ENCODE data around the gene RNASEH2A.
"Not testable (repeated sequence)": the region's sequence is repeated elsewhere in the genome, so short reads cannot be mapped to it uniquely, and the experiment has no call there.

The RNASEH2A gene

DNA sequence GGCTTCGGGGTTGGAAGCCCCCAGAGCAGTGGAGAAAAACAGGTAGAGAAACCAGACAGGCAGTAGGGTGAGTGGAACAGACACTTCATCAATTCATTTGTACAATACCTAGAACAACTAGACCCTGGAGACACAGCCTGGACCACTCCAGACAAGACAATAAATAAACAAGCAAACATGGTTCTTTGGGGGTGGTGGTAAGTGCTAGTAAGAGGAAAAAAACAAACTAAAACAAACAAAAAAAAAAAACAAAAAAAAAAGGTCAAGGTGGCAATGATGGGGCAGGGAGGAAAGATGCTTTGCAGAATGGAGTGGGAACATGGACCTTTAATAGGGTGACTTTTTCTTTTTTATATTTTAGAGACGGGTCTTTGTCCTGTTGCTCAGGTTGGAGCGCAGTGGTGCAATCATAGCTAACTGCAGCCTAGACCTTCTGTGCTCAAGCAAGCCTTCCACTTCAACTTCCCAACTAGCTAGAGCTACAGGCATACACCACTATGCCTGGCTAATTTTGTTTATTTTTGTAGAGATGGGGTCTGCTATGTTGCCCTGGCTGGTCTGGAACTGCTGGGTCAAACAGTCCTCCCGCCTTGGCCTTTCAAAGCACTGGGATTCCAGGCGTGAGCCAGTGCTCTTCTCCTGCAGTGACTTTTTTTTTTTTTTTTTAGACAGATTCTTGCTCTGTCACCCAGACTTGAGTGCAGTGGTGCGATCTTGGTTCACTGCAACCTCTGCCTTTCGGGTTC is 12.0 kb upstream of the RNASEH2A start:
- no peak for DNase-seq (ENCODE audit: low read depth)

DNA sequence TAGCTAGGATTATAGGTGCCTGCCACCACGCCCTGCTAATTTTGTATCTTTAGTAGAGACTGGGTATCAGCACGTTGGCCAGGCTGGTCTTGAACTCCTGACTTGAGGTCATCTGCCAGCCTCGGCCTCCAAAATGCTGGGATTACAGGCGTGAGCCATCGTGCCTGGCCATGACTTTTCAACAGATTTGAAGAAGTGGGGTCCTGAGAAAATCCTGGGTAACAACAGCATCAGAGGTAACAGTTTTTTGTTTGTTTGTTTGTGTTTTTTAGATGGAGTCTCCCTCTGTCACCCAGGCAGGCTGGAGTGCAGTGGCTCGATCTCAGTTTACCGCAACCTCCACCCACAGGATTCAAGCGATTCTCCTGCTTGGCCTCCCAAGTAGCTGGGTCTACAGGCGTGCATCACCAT is 11.4 kb upstream of the RNASEH2A start:
- no peak for DNase-seq (ENCODE audit: low read depth)

DNA sequence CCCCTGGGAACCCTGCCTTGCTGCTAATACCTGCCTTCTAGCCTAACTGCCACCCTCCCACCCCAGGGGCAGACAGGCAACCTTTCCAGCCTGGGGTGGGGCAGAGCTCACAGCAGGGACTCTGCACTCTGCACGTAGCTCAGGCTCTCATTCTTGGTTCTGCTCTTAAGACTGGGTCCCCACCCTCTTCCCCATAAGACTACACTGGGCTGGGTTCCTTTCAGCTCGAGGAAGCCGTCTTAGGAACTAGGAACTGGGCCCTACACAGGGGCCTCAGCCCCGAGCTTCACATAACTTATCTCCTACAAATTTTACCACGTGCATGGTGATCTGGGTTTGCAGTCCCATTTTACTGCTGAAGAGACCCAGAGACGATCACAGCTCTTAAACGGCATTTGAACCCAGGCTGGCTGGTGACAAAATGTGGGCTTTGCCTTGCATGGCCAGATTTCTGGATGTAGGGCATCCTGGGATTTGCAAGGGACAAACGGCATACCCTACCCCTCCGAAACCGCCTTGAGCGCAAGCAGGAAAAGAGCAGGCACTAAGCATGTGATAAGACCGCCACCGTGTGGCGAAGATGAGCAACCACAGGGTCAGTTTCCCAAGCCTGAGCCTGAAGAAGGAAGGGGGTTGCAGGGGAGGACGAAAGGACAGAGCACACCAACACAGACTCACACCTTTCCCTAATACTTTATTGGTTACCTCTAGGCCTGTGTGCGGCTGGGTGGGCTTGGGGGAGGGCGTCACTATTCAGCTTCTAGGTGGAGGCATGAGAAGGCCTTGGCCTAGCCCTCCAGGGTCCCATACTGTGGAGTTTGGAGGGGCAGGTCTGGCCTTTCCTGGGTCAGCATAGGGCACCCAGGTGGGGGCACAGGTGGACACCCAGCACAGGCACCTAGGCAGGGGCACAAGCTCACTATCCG is 10.0 kb upstream of the RNASEH2A start:
- no peak for DNase-seq (ENCODE audit: low read depth)

DNA sequence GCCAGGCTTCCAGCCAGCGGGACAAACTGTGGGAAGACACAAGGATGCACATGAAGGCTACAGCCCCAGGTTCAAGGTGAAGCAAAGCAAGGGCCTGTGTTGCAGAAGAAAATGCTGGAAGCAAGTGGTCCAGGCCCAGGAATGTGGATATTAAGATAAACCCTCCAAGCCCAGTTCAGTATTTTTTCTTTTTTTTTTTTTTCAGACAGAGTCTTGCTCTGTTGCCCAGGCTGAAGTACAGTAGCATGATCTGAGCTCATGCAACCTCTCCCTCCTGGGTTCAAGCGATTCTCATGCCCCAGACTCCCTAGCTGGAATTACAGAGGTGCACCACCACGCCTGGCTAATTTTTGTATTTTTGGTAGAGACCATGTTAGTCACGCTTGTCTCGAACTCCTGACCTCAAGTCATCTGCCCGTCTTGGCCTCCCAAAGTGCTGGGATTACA is 9.2 kb upstream of the RNASEH2A start:
- no peak for DNase-seq (ENCODE audit: low read depth)

DNA sequence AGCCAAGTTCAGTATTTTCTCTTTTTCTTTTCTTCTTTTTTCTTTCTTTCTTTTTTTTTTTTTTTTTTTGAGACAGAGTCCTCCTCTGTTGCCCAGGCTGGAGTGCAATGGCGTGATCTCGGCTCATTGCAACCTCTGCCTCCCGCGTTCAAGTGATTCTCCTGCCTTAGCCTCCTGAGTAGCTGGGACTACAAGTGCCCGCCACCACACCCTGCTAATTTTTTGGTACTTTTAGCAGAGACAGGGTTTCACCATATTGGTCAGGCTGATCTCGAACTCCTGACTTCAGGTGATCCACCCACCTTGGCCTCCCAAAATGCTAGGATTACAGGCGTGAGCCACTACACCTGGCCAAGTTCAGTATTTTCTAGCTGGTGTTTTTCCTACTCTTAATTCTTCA is 8.8 kb upstream of the RNASEH2A start:
- DNase-seq (ENCODE audit: low read depth), result not testable (repeated sequence)

DNA sequence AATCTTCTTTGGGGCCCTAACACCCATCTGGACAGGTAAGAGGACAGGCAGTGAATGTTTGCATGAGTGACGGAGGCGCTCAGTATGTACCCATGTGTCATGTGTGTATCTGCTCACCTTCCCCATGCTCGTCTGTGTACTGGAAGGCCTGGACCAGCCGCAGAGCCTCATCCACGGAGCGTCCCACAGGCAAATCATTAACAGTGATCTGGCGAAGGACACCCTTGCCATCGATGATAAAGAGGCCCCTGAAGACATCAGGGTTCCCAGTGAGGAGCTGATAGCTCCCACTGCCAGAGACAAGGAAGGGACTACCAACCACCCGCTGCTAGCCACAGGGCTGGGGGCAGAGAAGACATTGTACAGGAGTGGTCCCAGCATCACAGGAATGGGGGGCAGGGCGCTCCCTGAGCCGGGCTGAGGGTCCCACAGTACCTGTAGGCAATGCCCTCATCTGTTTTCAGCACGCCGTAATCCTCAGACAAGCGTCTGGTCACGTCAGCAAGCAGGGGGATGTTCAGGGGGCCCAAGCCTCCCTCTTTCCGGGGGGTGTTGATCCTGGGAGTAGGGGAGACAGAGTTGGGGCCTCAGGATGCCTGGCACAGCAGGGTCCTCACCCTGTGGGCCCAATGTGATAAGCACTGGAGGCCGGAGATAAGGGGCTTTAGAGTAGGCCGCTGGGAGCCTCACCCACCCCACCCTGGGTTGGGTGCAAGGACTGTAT is 6.5 kb upstream of the RNASEH2A start:
- DNase-seq (ENCODE audit: low read depth), result no peak

DNA sequence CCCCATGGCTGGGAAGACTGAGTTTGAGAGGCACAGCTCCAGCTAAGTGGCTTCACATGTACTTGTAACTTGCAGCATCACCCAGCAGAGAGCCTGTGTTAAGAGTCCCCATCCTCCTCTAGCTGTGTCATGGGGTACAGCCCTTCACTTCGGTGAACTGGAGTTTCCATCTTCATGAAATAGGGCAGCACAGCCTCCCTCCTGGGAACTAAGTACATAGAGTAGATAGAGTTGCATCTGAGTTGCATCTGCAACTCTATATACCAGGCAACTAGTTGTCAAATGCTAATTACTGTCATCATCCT is 6.0 kb upstream of the RNASEH2A start:
- DNase-seq (ENCODE audit: low read depth), result no peak

DNA sequence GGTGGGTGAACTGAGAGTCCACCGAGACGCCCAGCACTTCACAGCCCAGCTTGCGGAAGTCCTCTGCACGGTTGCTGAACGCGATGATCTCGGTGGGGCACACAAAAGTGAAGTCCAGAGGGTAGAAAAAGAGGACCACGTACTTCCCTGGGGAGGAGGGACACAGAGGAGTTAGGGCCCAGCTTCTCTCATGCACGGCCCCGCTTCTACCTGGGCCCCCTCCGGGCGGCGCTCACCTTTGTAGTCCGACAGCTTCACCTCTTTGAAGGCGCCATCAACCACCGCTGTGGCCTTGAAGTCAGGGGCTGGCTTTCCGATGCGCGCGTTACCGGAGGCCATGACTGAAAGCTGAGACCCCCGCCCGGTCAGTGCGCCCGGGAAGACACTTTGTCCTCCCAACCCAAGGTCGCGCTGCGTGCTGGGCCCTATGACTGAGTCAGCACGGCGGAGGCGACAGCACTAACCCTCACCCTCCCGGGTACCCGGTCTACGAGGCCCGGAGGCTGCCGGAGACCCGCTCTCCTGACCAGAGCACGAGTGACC is 5.4 kb upstream of the RNASEH2A start:
- DNase-seq (ENCODE audit: low read depth), result no peak

DNA sequence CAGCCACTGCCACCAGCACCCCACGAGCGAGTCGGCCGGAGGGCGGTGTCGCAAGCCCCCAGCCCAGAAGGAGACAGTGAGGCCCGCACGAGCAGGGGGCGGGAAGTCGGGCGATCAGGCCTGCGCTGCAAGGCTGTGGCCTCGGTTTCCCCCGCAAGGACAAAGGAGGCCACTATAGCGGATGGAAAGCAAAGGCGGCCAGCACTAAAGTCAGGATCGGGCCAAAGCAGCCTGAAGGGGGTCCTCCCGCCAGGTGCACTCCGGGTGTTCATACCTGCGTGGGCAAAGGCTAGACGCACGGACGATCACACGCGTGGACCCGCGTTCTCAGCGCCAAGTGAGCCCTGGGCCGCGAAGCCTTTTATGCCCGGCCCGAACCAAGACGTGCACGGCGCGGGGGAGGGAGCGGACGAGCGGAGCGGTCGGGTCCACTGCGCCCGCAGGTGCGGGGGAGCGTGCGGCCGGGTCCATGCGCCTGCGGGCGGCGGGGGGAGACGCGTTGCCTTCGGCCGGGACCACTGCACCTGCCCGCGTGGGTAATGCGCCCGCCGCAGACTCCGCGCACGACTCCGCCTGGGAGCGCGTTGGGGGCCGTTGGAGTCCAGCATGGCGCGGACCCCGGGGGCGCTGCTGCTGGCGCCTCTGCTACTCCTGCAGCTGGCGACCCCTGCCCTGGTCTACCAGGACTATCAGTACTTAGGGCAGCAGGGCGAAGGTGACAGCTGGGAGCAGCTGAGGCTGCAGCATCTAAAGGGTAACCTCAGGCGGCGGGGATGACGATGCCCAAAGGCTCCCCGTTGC is 4.7 kb upstream of the RNASEH2A start, which contains the start of the genes PRDX2 and THSD8:
Gene PRDX2, minus strand, starts transcription at position 335 of the 801 bp plus-strand sequence. CDS start 539 bp downstream, outside the sequence.
Gene THSD8, plus strand, starts transcription at position 604 of the 801 bp plus-strand sequence. Its CDS starts 3 bp downstream, at position 607.
- DNase-seq (ENCODE audit: low read depth), result peak; percentile 68

DNA sequence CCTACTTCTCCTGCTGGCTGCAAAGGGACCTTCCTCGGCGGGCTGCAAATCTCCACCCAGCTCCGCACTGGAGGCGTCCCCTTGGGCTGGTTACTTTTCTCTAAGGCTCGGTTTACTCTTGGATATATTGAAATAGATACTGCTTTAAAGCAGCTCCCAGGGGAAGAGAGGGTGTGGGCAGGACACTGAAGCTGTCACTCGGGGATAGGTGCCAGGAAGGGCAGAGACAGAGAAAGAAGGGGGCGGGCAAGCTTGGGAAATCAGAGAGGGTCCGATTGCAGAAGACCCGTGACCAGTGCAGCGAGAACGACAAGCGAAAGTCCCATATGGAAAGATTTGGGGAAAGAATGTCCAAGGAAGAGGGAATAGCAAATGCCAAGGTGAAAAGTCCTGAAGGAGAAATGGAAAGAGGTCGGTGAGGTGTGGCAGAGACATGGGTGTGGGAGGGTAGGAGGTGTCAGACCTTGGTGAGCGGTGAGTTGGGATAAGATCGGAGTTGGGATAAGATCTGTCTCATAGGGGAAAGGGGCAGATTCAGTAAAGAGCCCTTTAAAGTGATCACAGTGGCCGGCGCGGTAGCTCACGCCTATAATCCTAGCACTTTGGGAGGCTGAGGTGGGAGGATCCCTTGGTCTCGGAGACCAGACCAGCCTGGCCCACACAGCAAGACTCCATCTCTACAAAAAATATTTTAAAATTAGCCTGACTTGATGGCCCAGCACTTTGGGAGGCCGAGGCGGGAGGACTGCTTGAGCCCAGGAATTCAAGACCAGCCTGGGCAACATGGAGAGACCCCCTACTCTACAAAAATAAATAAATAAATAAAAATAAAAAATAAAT is 3.9 kb upstream of the RNASEH2A start:
- DNase-seq (ENCODE audit: low read depth), result no peak

DNA sequence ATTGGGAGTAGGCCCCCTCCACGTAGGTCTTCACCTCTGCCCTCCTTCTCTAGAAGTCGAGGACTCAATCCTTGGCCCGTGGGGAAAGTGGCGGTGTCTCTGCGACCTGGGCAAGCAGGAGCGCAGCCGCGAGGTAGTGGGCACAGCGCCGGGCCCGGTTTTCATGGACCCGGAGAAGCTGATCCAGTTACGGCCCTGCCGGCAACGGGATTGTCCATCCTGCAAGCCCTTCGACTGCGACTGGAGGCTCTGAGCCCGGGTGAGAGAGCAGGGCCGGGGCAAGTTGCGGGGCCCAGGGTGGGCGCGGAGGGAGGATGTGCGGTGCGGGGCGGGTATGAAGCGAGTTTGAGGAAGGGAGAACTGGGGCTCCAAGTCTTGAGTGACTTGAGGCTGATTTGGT is 2.3 kb upstream of the RNASEH2A start:
- no peak for DNase-seq (ENCODE audit: low read depth)

DNA sequence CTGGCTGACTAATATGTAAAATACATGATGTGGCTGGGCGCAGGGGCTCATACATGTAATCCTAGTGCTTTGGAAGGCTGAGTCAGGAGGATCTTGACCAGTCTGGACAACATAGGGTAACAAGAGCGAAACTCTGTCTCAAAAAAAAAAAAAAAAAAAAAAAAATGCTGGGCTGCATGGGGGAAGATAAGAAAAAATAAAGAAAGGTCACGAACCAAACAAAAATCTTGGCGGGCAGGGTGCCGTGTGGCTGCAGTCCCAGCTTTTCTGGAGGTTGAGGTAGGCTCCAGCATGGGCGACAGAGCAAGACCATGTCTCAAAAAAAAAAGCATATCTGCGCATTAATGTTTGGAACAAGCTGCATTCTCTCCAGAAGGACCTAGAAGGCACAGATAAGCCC is 8.7 kb downstream of the RNASEH2A start:
- DNase-seq (ENCODE audit: low read depth), result no peak

DNA sequence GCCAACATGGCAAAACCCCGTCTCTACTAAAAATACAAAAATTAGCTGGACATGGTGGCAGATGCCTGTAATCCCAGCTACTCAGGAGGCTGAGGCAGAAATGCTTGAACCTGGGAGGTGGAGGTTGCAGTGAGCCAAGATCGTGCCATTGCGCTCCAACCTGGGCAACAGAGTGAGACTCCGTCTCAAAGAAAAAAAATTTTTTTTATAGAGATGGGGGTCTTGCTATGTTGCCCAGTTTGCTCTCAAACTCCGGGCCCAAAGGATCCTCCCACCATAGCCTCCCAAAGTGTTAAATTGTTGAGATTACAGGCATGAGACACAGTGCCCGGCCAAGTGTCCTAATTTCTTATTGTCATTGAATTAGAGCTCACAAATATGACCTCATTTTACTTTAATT is 10.8 kb downstream of the RNASEH2A start:
- DNase-seq (ENCODE audit: low read depth), result not testable (repeated sequence)

DNA sequence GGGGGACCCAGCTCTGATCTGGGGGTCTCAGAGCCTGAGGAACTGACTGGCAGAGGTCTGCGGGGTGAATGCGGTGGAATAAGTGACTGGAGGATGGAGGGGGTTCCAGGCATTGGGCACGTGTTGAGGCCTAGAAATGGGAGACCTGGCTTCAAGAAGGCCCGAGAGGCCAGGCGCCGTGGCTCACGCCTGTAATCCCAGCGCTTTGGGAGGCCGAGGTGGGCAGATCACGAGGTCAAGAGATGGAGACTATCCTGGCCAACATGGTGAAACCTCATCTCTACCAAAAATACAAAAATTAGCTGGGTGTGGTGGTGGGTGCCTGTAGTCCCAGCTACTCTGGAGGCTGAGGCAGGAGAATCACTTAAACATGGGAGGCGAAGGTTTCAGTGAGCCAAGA is 11.4 kb downstream of the RNASEH2A start:
- DNase-seq (ENCODE audit: low read depth), result not testable (repeated sequence)

DNA sequence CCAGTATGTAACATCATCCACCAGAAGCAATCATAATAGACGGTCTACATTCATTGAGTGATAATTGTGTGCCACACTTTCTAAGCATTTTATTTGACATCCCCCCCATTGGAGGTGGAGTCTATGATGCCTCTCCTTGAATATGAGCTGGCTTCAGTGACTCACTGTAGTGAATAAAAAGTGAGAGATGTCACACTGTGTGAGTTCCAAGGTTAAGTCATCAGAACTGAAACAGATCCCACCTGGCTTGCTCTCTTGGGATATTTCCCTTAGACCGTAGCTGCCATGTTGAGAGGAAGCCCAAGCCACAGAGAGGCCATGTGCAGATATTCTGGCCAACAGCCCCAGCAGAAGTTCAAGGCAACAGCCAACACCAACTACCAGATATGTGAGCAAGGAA is 15.4 kb downstream of the RNASEH2A start:
- no peak for DNase-seq (ENCODE audit: low read depth)

DNA sequence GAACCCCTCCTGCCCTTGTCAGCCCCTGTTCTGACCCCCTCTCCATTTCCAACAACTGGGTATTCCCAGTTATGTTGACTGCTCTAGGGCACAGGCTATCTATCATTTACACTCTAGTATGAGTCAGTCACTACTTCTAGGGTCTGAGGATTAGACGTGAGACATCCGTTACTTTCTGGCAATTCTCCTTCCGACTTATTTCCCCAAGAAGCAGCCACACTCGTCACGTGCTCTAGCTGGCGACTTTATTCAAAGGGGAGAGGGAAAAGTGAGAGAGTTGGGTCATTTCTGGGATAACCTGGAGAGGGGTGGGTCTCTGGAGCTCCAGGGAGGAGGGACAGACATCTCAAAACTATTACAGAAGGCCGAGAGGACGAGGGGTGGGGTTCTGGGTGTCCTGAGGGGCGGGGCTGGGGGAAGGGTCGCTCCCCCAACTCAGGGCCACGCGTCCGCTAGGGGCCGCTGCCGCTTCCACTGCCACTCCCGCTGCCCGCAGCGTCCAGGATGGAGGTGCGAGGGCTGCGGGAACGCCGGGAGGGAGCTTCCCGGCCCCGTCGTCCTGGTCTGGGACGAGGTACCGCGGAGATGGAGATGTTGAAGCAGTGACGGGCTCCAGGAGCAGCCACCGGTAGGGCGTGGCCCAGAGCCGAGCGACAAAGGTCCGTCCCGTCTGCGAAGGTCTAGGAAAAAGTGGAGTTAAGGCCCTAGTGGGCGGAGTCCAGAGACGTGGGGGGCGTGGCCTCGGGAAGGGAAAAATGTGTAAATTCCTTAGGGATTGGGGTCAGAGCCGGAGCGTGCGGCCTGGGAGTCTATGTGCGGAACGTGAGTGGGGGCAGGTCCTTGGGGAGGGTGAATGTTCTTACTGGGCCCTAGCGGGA is 19.1 kb downstream of the RNASEH2A start:
- DNase-seq (ENCODE audit: low read depth), result no peak

DNA sequence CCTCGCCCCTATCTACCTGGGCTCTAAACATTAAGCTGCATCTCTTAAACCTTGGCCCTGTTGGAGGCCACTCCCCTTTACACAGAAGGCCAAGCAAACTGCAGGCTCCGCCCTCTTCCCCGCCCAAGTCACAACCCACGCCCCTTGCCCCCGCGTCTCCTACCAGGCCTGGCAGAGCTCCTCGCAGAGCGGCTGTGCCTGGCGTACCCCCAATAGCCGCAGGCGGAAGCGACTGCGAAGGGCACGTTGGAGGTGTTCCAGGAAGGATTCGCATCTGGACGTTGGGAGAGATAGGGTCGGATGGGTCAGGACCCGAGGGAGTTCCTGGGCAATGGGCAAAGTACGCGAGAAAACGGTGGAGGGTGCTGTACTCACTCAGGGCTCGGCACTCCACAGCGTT is 22.1 kb downstream of the RNASEH2A start:
- DNase-seq (ENCODE audit: low read depth), result no peak

DNA sequence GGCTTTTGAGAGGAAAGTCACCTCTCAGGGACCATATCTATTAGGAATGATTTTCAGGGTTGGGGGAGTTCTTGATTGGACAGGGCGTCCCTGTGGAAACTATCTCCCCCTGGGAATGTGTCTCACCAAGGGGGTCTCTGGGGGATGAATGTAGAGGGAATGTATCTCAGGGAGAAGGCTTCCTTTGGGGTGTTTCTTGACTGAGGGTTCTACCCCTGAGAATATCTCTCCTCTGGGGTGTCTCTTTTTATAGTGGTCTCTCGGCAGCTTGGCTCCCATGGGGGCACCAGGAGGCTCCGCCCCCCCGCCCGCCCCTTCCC is 27.0 kb downstream of the RNASEH2A start:
- DNase-seq (ENCODE audit: low read depth), result no peak

DNA sequence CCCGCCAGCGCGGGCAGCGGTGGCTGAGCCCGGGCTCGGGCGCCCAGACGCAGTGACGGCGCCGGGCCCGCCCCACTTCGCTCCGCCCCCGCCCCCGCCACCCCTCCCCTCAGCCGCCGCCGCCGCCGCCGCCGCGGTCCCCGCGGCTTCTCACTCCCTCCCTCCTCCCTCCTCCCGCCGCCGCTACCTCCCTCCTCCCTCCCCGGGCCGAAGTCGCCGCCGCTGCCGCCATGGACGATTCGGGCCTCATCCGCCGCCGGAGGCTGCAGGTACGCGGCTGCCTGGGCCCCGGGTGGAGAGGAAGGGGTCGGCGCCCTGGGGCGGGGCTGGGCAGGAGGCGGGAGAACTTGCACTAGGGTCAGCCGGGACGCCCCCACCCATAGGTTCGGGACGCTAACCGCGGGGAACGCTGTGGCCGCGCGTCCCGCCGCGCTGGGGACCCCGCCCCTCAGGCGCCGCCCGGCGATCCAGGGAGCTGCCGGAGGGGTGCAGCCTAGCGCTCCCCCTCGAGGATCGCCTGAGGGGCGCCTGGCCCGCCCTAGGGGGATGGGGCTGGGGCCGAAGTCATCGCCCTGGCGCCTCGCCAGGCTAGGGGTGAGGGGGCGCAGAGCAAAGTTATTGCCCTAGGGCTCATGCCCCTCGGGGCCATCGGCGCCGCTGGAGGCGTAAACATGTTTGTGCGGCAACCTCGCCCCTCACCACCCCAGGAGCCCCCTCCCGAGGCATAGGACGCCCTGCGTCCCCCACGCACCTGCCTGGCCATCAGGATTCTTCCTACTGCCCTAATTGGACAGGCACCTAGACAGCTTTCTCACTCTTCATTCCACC is 27.6 kb downstream of the RNASEH2A start:
- no peak for DNase-seq (ENCODE audit: low read depth)

Data from stimulated activated CD8-positive, alpha-beta memory T cell treated with anti-CD3 and anti-CD28 coated beads, Interleukin-4, amount 100 ng/mL, for 24 hours (primary cell).